ENCODE measurements around the gene NPR1. TPM values are rescaled to one million over a fixed set of nuclear protein-coding genes. Genes with fewer than 3 reads are reported as not detected.
"Not testable (repeated sequence)": the region's sequence is repeated elsewhere in the genome, so short reads cannot be mapped to it uniquely, and the experiment has no call there.

The NPR1 gene
- total RNA-seq, 1 donor from 2014 or later = 187 TPM

DNA sequence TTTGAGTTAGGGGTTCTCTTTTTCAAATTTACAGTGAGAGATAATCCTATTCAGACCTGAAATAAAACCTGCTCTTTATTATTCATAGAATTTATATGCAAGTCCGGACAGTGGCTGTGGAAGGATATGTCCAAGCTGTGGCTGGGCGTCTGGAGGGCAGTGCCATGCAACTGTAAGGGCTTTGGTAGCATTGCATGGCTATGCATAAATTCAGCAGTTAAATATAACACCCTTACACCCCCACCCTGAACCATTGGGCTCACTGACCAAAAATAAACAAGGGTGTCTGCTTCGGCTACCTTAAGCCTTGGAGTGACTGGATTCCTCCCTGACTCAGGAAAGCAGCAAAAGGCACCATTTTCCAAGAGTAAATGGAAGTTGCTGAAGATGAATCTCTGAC, 39.2 kb upstream of the NPR1 start:
- Histone ChIP-seq H3K27me3 (no peaks in the 10 kb centered on the region), H3K27ac (no peak overlapping the region), H3K4me3 (no peak overlapping the region), H3K4me1 (peaks cover 7 to 15% of the 10 kb centered on the region in 2 donors), H3K36me3 (peaks cover 66 to 79% of the 10 kb centered on the region in 2 donors), H3K9me3 (no peaks in the 10 kb centered on the region)
- TF ChIP-seq, protein P1, sequence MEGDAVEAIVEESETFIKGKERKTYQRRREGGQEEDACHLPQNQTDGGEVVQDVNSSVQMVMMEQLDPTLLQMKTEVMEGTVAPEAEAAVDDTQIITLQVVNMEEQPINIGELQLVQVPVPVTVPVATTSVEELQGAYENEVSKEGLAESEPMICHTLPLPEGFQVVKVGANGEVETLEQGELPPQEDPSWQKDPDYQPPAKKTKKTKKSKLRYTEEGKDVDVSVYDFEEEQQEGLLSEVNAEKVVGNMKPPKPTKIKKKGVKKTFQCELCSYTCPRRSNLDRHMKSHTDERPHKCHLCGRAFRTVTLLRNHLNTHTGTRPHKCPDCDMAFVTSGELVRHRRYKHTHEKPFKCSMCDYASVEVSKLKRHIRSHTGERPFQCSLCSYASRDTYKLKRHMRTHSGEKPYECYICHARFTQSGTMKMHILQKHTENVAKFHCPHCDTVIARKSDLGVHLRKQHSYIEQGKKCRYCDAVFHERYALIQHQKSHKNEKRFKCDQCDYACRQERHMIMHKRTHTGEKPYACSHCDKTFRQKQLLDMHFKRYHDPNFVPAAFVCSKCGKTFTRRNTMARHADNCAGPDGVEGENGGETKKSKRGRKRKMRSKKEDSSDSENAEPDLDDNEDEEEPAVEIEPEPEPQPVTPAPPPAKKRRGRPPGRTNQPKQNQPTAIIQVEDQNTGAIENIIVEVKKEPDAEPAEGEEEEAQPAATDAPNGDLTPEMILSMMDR (IDR thresholded peaks at IDR 0.05) = no peak
- intact Hi-C loops (cut with DNase I) = no loop called here
- DNase-seq (ENCODE audit: low spot score in 2 of 2) = no peak

DNA sequence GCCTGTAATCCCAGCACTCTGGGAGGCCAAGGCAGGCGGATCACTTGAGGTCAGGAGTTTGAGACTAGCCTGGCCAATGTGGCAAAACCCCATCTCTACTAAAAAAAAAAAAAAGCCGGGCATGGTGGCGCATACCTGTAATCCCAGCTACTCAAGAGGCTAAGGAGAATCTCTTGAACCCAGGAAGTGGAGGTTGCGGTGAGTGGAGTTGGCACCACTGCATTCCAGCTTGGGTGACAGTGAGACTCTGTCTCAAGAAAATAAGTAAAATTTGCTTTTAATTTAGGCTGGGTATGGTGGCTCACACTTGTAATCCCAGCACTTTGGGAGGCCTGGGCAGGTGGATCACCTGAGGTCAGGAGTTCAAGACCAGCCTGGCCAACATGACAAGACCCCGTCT, 38.3 kb upstream of the NPR1 start:
- DNase-seq (ENCODE audit: low spot score in 2 of 2); H3K27me3 ChIP-seq; H3K4me3 ChIP-seq; intact Hi-C loops (cut with DNase I); H3K9me3 ChIP-seq; H3K27ac ChIP-seq: not testable (repeated sequence)
- Histone ChIP-seq H3K4me1 (peaks cover 3 to 15% of the 10 kb centered on the region in 2 donors), H3K36me3 (peaks cover 75 to 89% of the 10 kb centered on the region in 2 donors)

DNA sequence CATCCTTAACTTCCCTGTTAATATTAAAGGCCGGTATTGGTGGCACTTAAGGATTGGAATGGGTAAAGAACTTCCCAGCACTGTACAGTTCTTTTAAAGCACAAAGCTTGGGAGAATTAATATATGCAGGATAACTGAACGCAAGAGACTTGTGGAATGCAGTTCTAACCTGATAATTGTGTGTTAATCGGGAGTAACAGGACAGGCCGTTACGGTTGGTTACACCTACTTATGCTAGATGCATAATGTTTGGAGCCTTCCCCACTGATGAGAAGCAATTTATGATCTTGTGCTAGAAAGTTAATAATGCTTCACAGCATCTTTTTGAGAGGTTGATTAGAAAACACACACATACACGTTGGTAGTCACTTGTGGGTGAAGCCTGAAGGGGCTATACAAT, 37.6 kb upstream of the NPR1 start:
- H3K27me3 ChIP-seq = no peaks in the 10 kb centered on the region
- peaks cover 76 to 95% of the 10 kb centered on the region in 2 donors for H3K36me3 ChIP-seq
- no peak overlapping the region for H3K27ac ChIP-seq
- intact Hi-C loops (cut with DNase I) = no loop called here
- TF ChIP-seq, protein P1 (IDR thresholded peaks at IDR 0.05) = no peak
- no peak overlapping the region for H3K4me3 ChIP-seq
- no peak for DNase-seq (ENCODE audit: low spot score in 2 of 2)
- no peaks in the 10 kb centered on the region for H3K9me3 ChIP-seq
- H3K4me1 ChIP-seq = peaks cover 0 to 11% of the 10 kb centered on the region in 2 donors

DNA sequence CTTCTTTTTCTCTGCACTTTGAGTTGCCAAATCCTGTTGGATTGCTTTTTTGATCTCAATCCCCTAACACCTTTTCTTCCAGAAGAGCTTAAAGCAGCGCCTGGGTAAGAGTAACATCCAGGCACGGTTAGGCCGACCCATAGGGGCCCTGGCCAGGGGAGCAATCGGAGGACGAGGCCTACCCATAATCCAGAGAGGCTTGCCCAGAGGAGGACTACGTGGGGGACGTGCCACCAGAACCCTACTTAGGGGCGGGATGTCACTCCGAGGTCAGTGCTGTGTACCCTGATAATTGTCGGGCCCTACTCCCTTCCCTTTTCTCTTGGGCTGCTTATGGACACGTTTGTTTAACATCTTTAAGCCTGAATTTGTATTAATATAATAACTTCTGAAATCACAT, 36.3 kb upstream of the NPR1 start:
- no peak for DNase-seq (ENCODE audit: low spot score in 2 of 2)
- intact Hi-C loops (cut with DNase I) = no loop called here
- Histone ChIP-seq H3K27me3 (no peaks in the 10 kb centered on the region), H3K27ac (no peak overlapping the region), H3K4me3 (no peak overlapping the region), H3K9me3 (no peaks in the 10 kb centered on the region), H3K36me3 (peaks cover 70 to 98% of the 10 kb centered on the region in 2 donors), H3K4me1 (peaks cover 0 to 3% of the 10 kb centered on the region in 2 donors)
- TF ChIP-seq, protein P1 (IDR thresholded peaks at IDR 0.05) = no peak

DNA sequence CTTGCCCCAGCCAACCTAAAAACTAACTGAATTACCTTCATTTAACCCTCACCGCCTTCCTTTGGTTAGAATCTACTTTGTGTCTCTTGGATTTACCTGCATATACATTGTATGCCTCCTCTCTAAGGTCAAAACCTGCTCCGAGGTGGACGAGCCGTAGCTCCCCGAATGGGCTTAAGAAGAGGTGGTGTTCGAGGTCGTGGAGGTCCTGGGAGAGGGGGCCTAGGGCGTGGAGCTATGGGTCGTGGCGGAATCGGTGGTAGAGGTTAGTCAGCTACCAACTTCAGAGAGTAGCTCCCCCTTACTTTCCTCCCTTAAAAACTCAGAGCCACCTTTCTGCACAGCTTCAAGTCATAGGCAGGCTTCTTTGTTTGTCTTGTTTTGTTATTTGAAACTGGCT, 35.4 kb upstream of the NPR1 start:
- Histone ChIP-seq H3K36me3 (peaks cover 69 to 88% of the 10 kb centered on the region in 2 donors), H3K27me3 (no peaks in the 10 kb centered on the region), H3K9me3 (no peaks in the 10 kb centered on the region), H3K4me3 (no peak overlapping the region), H3K27ac (no peak overlapping the region), H3K4me1 (peaks cover 0 to 3% of the 10 kb centered on the region in 2 donors)
- TF ChIP-seq, protein P1 (IDR thresholded peaks at IDR 0.05) = no peak
- DNase-seq (ENCODE audit: low spot score in 2 of 2) = no peak
- intact Hi-C loops (cut with DNase I) = no loop called here

DNA sequence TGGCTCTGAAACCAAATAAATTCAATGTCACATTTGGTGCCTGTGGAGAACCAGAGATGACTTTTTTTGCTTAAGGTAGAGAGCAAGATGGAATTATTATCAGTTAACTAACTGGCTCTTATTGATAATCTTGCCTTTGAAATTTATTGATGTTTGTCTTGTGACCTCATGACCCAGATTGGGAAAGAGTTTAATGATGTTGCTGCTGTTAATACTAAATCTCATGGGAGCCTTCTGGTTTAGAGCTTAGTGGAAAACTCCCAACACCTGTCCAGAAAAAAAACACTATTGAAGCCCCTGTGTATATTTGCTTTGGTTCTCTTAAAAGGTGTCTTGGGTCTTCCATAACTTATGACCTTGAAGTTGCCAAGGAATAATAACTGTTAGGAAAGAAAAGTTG, 34.7 kb upstream of the NPR1 start:
- H3K27me3 ChIP-seq = no peaks in the 10 kb centered on the region
- DNase-seq (ENCODE audit: low spot score in 2 of 2) = no peak
- peaks cover 61 to 81% of the 10 kb centered on the region in 2 donors for H3K36me3 ChIP-seq
- H3K4me1 ChIP-seq = peaks cover 0 to 3% of the 10 kb centered on the region in 2 donors
- intact Hi-C loops (cut with DNase I) = no loop called here
- peak overlapping the region; percentile 14 to 15 for H3K27ac ChIP-seq
- TF ChIP-seq, protein P1 (IDR thresholded peaks at IDR 0.05) = no peak
- H3K4me3 ChIP-seq = no peak overlapping the region
- no peaks in the 10 kb centered on the region for H3K9me3 ChIP-seq
